Lower lobe of right lung (tissue), 2 donors: ENCODE measurements around the gene ZMYND15. TPM values are rescaled to one million over a fixed set of nuclear protein-coding genes. Genes with fewer than 3 reads are reported as not detected.
A peak's percentile ranks its signal among the peaks of the same experiment; 100 is the strongest.

ENCODE experiments used
- ATAC-seq, 2 donors: fragments of 200-7000 bp; cut with Tn5 transposase; one replicate each; pipeline ENCODE4 v1.9.1; 2020 to 2022; ENCODE audit warnings: mild to moderate bottlenecking in 2 of 2, moderate library complexity in 2 of 2
- DNase-seq: peaks from one replicate; pipeline ENCODE4 v3.0.0-alpha.2; 2020
- H3K27ac ChIP-seq: fragments of 200-600 bp; one replicate; pipeline ENCODE4 v1.8.0; 2022
- H3K27me3 ChIP-seq: fragments of 200-600 bp; one replicate; pipeline ENCODE4 v1.8.0; 2022; ENCODE audit warnings: low read depth
- H3K36me3 ChIP-seq: fragments of 200-600 bp; one replicate; pipeline ENCODE4 v1.8.0; 2022; ENCODE audit warnings: mild to moderate bottlenecking
- H3K4me1 ChIP-seq: fragments of 200-600 bp; one replicate; pipeline ENCODE4 v1.8.0; 2022
- H3K4me3 ChIP-seq: fragments of 200-600 bp; one replicate; pipeline ENCODE4 v1.8.0; 2022; ENCODE audit warnings: mild to moderate bottlenecking
- H3K9me3 ChIP-seq: fragments of 200-600 bp; one replicate; pipeline ENCODE4 v1.8.0; 2022
- intact Hi-C: fragments of 100-400 bp; cut with DNase I; formaldehyde crosslinking; loops from one replicate; pipeline ENCODE4 v1.11.0; 2022
- total RNA-seq: library from RNA; stranded (reverse); fragmentation: NEBNext Ultra II Directional; extraction: Animal tissue kit (Norgen Biotek cat#: 25700); gene quantifications from one replicate; pipeline ENCODE4 v1.2.1, GENCODE V29; 2021
- TF ChIP-seq, protein P1 (sequence below): fragments of 200-600 bp; IDR thresholded peaks from one replicate; pipeline ENCODE4 v1.8.0; 2022; ENCODE audit warnings: antibody characterized with exemption, mild to moderate bottlenecking
- donor health status: DM: no; HTN: yes; CAD: no; lungs with severe emphysema.

The ZMYND15 gene
- total RNA-seq, 1 donor from 2014 or later: 13.3 TPM

DNA sequence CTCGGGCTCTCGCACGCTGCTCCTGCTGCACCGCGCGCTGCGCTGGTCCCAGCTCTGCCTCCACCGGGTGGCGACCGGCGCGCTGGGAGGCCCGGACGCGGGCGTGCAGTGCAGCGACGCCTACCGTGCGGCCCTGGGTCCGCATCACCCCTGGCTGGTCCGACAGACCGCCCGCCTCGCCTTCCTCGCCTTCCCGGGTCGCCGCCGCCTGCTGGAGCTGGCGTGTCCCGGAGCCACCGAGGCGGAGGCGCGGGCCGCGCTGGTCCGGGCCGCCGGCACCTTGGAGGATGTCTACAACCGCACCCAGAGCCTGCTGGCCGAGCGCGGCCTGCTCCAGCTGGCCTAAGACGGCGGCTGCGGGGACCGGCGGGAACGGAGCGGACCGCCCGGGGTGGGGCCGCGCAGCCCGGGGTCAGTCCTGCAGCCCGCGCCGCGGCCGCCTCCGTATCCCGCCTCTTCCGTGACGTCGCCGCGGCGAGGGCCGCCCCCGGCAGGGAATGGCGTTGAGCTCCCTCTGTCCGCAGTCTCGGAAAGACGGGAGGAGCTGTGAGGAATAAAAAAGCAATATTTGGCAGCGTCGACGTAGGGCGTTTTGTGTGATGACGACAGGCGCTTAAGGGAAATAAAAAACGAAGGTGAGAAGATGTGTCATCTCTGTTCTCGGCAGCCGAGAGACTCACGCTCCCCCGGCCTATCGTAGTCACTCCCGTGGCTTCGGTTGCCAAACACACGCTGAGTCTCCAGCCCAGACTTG is 50.5 kb downstream of the ZMYND15 start:
- Histone ChIP-seq H3K4me3 (peak overlapping the region; percentile 76), H3K27me3 (peaks cover 11% of the 10 kb centered on the region), H3K36me3 (no peaks in the 10 kb centered on the region), H3K4me1 (peaks cover 31% of the 10 kb centered on the region), H3K27ac (peak overlapping the region; percentile 96), H3K9me3 (no peaks in the 10 kb centered on the region)
- TF ChIP-seq, protein P1, sequence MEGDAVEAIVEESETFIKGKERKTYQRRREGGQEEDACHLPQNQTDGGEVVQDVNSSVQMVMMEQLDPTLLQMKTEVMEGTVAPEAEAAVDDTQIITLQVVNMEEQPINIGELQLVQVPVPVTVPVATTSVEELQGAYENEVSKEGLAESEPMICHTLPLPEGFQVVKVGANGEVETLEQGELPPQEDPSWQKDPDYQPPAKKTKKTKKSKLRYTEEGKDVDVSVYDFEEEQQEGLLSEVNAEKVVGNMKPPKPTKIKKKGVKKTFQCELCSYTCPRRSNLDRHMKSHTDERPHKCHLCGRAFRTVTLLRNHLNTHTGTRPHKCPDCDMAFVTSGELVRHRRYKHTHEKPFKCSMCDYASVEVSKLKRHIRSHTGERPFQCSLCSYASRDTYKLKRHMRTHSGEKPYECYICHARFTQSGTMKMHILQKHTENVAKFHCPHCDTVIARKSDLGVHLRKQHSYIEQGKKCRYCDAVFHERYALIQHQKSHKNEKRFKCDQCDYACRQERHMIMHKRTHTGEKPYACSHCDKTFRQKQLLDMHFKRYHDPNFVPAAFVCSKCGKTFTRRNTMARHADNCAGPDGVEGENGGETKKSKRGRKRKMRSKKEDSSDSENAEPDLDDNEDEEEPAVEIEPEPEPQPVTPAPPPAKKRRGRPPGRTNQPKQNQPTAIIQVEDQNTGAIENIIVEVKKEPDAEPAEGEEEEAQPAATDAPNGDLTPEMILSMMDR: peak; percentile 82
- intact Hi-C loops: loop anchor here (10.0 kb wide), 1 partner anchor 55 kb away; the partner anchor contains the start of genes CXCL16, MED11 and ZMYND15
- ATAC-seq (peak; percentile 94 to 95), DNase-seq (peak; percentile 90)

DNA sequence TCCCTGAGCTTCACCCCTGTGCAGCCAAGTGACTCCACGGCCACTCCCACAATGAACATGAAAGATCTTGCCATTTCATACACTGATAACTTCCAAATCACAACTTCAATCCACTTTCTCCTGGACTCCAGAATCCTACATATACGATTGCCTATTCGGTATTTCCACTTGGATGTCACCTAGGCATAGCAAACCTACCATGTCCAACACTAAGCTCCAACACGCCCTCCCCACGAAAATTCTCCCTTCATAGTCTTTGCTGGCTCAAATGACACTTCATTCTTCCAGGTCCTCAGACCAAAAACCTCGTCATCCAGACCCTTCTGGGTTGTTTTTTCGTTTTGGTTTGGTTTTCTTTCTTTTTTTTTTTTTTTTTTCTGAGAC is 51.1 kb downstream of the ZMYND15 start:
- TF ChIP-seq, protein P1: no peak
- H3K9me3 ChIP-seq: no peaks in the 10 kb centered on the region
- peak overlapping the region; percentile 76 for H3K4me3 ChIP-seq
- no peak for ATAC-seq
- intact Hi-C loops: no loop called here
- H3K27ac ChIP-seq: peak overlapping the region; percentile 96
- no peaks in the 10 kb centered on the region for H3K36me3 ChIP-seq
- H3K4me1 ChIP-seq: peaks cover 25% of the 10 kb centered on the region
- no peak for DNase-seq
- peaks cover 5% of the 10 kb centered on the region for H3K27me3 ChIP-seq

DNA sequence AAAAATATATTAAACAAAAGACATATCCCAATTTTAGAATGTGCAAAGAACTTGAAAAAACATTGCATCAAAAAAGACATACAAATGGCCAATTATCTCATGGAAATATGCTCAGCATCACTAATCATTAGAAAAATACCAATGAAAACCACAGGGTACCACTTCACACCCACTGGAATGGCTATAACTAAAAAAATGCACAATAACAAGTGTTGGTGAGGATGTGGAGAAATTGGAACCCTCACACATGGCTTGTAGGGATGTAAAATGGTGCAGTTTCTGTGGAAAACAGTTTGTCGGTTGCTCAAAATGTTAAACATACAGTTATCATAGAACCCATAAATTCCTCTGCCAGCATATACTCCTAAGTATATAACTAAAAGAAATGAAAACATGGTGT is 55.5 kb downstream of the ZMYND15 start:
- Histone ChIP-seq H3K4me3 (peak overlapping the region; percentile 83), H3K27ac (peak overlapping the region; percentile 77), H3K4me1 (peaks cover 7% of the 10 kb centered on the region), H3K9me3 (no peaks in the 10 kb centered on the region), H3K27me3 (no peaks in the 10 kb centered on the region), H3K36me3 (peaks cover 23% of the 10 kb centered on the region)
- intact Hi-C loops: no loop called here
- ATAC-seq: no peak
- TF ChIP-seq, protein P1: no peak
- no peak for DNase-seq

Other genes with a start within 250 kb of the ZMYND15 start
- 42.0 TPM for gene SPNS2, start 241.0 kb upstream of the ZMYND15 start, total RNA-seq
- gene MYBBP1A, start 184.4 kb upstream of the ZMYND15 start, total RNA-seq: 38.8 TPM
- gene GGT6, start 179.3 kb upstream of the ZMYND15 start, total RNA-seq: 3.7 TPM
- gene SMTNL2, start 155.3 kb upstream of the ZMYND15 start, total RNA-seq: 6.4 TPM
- gene ALOX15, start 98.2 kb upstream of the ZMYND15 start, total RNA-seq: 6.1 TPM
- 37.4 TPM for gene PELP1, start 35.7 kb upstream of the ZMYND15 start, total RNA-seq
- 201 TPM for gene ARRB2, start 29.2 kb upstream of the ZMYND15 start, total RNA-seq
- 22.9 TPM for gene MED11, start 8.4 kb upstream of the ZMYND15 start, total RNA-seq
- gene CXCL16, start 95 bp downstream of the ZMYND15 start, total RNA-seq: 249 TPM
- not detected for gene TM4SF5, start 32.1 kb downstream of the ZMYND15 start, total RNA-seq
- 9.9 TPM for gene VMO1, start 46.5 kb downstream of the ZMYND15 start, total RNA-seq
- not detected for gene GLTPD2, start 49.1 kb downstream of the ZMYND15 start, total RNA-seq
- gene PSMB6, start 56.3 kb downstream of the ZMYND15 start, total RNA-seq: 95.5 TPM
- gene PLD2, start 67.3 kb downstream of the ZMYND15 start, total RNA-seq: 38.4 TPM
- 155 TPM for gene MINK1, start 93.5 kb downstream of the ZMYND15 start, total RNA-seq
- 2.2 TPM for gene C17orf107, start 159.7 kb downstream of the ZMYND15 start, total RNA-seq
- gene CHRNE, start 163.3 kb downstream of the ZMYND15 start, total RNA-seq: 0.71 TPM
- 0.92 TPM for gene GP1BA, start 192.4 kb downstream of the ZMYND15 start, total RNA-seq
- 59.9 TPM for gene SLC25A11, start 200.2 kb downstream of the ZMYND15 start, total RNA-seq
- gene RNF167, start 200.4 kb downstream of the ZMYND15 start, total RNA-seq: 97.5 TPM
- gene PFN1, start 208.7 kb downstream of the ZMYND15 start, total RNA-seq: 528 TPM
- gene ENO3, start 211.3 kb downstream of the ZMYND15 start, total RNA-seq: 8.2 TPM
- 56.3 TPM for gene SPAG7, start 228.0 kb downstream of the ZMYND15 start, total RNA-seq
- 49.9 TPM for gene CAMTA2, start 247.8 kb downstream of the ZMYND15 start, total RNA-seq